GM18502 (cell line): ENCODE results near the gene AOX1.
A peak's percentile ranks its signal among the peaks of the same experiment; 100 is the strongest.
"Not testable (repeated sequence)": the region's sequence is repeated elsewhere in the genome, so short reads cannot be mapped to it uniquely, and the experiment has no call there.

ENCODE experiments used
- ATAC-seq: cut with Tn5 transposase; IDR thresholded peaks from one replicate; pipeline ENCODE4 v1.9.1; 2021; ENCODE audit warnings: mild to moderate bottlenecking; ENCODE audit not compliant: unreplicated experiment, poor library complexity

AOX1 gene

GRCh38 chr2:200693836-200694470, 108.1 kb downstream of the AOX1 start:
- no peak for ATAC-seq

GRCh38 chr2:200695191-200695590, 109.4 kb downstream of the AOX1 start:
- no peak for ATAC-seq

- ATAC-seq: no peak
Measured at GRCh38 chr2:200695601-200696000, 109.8 kb downstream of the AOX1 start.

- no peak for ATAC-seq
Measured at GRCh38 chr2:200698217-200698616, 112.4 kb downstream of the AOX1 start.

GRCh38 chr2:200699310-200699709, 113.5 kb downstream of the AOX1 start:
- ATAC-seq: no peak

- no peak for ATAC-seq
Measured at GRCh38 chr2:200700856-200701255, 115.0 kb downstream of the AOX1 start.

GRCh38 chr2:200702044-200702443, 116.2 kb downstream of the AOX1 start:
- ATAC-seq: no peak

GRCh38 chr2:200702646-200703118, 116.9 kb downstream of the AOX1 start:
- no peak for ATAC-seq

- no peak for ATAC-seq
Measured at GRCh38 chr2:200703127-200703925, 117.5 kb downstream of the AOX1 start.

- ATAC-seq: no peak
Measured at GRCh38 chr2:200703926-200704637, 118.3 kb downstream of the AOX1 start.

- no peak for ATAC-seq
Measured at GRCh38 chr2:200705305-200706041, 119.7 kb downstream of the AOX1 start.

- no peak for ATAC-seq
Measured at GRCh38 chr2:200708943-200709342, 123.1 kb downstream of the AOX1 start.

GRCh38 chr2:200713003-200713703, 127.3 kb downstream of the AOX1 start:
- ATAC-seq: peak; percentile 100

- ATAC-seq: no peak
Measured at GRCh38 chr2:200713704-200714064, 127.9 kb downstream of the AOX1 start.

GRCh38 chr2:200715014-200715413, 129.2 kb downstream of the AOX1 start:
- ATAC-seq: not testable (repeated sequence)

GRCh38 chr2:200716386-200716785, 130.6 kb downstream of the AOX1 start:
- ATAC-seq: no peak
